SHP77 (cell line): ENCODE results near the gene ARL11.
"Not testable (repeated sequence)": the region's sequence is repeated elsewhere in the genome, so short reads cannot be mapped to it uniquely, and the experiment has no call there.

Experiments used
- DNase-seq, 2 experiments: peaks; one replicate each; lab custom pipeline; 2025; lab: John Stamatoyannopoulos, UW

The ARL11 gene

DNA sequence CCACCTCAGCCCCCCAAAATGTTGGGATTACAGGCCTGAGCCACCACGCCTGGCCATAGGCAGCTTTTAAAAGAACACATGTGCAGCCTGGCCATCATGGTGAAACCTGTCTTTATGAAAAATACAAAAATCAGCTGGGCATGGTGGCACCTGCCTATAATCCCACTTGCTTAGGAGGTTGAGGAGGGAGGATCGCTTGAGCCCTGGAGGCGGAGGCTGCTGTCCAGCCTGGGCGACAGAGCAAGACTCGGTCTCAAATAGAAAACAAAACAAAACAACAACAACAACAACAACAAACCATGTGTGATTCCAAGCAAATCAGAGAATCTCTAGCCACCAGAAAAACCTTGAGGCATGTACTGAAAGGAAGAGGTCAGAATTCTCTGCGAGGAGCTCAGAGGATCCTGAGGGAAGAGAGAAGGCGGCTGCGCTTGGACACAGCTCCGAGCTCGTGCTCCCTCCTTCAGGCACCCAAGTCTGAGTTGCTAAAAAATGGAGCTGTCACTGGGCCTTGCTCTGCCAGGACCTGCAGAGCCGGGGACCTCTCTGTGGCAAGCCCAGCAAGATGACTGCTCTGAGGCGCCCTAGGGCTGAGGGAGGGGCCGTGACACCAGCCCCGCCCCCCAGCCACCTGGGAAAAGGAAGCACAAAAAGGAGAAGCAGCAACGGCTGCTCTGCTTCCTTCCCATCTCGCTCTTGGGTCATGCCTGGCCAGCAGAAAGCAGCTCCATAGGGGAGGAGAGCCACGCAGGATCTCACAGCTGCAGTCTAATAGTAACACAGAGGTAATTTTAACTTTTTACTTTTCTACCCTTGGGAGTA lies at the start of gene ARL11:
ARL11 (plus strand) TSS at position 677 of the 822 bp plus-strand sequence. CDS start 1,941 bp downstream, outside the sequence.
- no peak for DNase-seq

DNA sequence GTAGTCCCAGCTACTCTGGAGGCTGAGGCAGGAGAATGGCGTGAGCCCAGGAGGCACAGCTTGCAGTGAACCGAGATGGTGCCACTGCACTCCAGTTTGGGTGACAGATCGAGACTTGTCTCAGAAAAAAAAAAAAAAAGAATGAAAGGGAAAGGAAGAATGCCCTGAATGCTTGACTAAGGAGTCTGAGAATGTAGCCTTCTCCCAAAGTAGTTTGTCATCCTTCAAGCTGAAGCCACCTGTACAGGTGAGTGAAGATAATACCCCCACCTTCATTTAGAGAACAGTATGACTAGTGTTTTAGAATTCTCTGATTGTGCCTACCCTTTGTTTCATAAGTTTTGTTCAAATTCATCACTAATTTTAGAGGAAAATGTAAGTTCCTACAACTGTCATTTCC lies 48.8 kb upstream of the ARL11 start:
- DNase-seq: no peak

DNA sequence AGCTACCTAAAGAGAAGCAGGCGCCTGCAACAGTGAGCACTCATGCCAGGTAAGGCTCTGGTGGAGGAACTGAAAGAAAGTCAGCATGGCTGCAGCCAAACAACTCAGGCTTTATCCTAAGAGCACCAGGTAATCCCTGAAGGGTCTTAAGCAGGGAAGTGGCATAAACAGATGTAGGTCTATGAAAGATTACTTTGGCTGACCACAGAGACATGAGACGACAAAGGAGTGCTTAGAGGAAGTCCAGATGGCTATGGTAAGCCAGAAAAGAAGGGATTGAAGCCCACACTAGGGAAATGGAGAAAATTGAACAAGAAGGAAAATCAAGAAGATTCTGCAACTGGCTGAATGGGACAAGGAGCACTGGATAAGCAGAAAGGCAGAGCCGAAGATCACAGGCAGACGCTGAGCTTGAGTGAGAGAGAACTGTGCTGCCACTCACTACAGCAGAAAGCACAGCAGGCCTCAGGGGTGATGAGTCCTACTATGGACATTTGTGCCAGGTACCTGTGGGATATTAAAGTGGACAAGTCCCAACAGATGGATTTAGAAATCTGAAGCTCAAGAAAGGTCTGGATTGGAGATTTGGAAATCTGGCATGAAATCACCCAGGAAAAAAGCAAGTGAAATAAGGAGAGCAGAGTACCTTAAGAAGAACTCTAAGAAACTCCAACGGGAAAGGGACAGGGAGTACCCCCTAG lies 47.2 kb upstream of the ARL11 start:
- no peak for DNase-seq

DNA sequence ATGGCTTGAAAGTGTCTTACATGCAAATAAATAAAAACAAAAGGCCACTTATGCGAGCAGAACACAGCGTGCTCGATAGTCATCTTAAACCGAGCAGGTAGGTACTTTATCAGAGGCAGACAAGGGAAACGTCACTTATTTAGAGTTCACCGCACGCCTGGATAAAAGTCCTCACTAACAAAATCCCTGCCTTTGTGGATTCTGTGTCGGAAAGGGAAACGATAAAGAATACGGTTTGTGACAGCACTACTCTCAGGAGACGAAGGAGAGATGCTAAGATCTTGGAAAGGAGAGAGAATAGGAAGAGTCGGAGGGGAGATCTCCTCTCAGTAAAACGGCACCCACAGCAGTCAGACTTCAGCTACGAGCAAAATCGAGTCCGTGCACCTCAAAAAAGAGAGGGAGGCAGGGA lies 43.5 kb upstream of the ARL11 start:
- DNase-seq: no peak

DNA sequence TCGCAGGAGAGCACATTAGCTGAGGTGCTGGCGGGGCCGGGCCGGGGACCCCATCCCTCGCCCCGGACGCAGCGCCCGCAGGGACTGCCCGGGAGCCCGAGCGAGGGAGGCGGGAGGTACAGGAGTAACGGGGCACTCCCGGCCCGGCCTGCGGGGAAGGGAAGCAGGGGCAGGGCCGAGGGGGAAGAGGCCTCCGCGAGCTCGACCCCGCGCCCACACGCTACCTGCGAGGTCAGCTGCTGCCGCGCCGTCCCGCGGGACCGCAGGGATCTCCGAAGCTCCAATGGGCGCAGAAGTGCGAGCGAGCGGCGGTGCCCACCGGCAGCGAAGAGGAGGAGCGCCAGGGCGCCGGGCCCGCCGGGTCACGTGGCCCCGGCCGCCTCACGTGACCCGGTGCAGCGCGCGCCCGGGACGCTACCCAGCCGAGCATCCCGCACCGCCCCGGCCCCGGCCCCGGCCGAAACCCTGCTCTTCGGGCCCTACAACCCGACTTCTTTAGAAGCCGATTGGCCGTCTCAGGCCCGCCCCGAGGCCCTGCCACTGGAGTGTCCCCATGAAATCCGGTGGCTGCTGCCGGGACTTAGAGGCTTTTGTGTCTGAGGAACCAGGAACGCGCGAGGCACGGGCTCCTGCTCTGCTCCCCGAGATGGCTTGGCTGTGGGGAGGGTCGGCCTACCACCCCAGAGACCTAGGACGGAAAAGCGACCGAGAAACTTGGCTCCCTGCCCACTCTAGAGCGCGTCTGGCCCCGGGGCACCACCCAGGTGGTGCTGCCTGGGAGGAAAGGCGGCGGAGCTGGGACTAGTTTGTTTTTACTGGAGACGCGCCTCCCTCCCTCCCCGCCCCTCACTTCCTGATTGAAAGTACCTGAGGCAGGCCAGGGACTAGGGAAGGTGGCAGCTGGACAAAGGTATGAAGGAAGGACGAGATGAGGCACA lies 42.8 kb upstream of the ARL11 start, which contains the start of gene RCBTB1:
RCBTB1 (minus strand) TSS at position 339 of the 938 bp plus-strand sequence. CDS start 18,279 bp downstream, outside the sequence.
- DNase-seq: peak; percentile 50 to 68

DNA sequence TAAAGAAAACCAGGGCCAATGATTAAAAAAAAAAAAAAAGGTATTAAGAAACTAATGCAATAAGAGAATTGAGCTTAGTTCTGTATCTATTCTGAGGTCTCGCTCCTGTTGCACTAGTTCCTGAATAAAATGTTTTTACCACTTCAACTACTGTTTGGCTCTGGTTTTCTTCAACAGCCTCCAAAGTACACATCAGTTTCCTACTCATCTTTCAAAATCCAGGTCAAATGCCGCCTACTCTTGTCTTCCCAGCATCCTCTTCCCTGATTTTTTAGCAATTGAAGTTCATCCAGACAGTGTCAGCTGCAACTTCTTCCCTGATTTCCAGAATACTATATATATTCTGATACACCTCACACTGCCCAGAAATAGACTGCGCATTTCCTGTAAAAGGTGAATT lies 41.6 kb upstream of the ARL11 start:
- no peak for DNase-seq

DNA sequence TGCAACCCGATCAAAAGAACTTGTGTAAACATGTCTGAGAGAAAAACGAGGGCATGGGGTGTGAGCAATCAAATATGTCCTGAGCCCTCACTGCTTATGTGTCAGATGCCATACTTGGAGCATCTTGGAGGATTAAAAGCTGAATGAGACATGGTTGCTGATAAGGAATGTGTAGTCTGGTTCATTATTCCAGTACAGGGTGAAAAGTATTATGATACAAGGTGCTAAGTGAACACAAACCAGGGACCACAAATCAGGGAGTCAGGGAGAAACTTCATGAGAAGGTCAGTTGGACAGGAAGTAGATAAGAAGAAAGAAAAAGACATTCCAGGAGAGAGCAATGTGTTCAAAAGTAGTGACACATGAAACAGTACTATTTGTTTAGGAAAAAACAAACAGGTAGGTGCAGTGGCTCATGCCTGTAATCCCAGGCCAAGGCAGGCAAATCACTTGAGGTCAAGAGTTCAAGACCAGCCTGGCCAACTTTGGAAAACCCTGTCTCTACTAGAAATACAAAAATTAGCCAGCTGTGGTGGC lies 40.9 kb upstream of the ARL11 start:
- no peak for DNase-seq

DNA sequence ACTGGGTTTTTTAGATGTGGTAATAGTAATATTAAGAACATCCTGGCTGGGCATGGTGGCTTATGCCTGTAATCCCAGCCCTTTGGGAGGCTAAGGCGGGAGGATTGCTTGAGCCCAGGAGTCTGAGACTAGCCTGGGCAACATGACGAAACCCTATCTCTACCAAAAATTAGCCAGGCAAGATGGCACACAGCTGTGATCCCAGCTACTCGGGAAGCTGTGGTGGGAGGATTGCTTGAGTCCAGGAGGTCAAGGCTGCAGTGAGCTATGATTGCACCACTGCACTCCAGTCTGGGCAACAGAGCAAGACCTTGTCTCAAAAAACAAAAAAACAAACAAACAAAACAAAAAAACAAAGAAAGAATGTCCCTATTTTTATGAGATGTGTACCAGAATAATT lies 37.6 kb upstream of the ARL11 start:
- DNase-seq: not testable (repeated sequence)

DNA sequence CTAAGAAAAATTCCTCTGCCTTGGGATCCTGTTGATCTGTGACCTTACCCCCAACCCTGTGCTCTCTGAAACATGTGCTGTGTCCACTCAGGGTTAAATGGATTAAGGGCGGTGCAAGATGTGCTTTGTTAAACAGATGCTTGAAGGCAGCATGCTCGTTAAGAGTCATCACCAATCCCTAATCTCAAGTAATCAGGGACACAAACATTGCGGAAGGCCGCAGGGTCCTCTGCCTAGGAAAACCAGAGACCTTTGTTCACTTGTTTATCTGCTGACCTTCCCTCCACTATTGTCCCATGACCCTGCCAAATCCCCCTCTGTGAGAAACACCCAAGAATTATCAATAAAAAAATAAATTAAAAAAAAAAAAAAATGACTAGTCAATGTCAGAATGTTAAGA lies 34.4 kb upstream of the ARL11 start:
- DNase-seq: not testable (repeated sequence)

DNA sequence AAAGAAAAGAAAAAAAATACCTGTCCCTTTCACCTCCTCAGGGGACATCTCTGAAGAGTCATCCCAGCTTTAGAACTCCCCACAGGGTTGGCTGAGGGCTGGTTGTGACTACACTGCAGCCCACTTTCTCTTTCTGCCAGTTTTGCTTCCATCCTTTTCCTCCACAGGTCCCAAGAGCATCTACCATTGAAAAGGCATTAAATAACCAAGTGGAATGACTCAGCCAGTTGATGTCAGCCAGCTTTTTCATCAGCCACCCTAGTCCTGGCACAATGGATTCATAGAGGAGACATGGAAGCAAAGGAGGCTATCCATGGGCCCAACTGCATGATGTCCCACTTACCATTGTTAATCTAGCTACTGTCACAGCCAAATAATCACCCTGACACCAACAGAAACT lies 33.7 kb upstream of the ARL11 start:
- no peak for DNase-seq

DNA sequence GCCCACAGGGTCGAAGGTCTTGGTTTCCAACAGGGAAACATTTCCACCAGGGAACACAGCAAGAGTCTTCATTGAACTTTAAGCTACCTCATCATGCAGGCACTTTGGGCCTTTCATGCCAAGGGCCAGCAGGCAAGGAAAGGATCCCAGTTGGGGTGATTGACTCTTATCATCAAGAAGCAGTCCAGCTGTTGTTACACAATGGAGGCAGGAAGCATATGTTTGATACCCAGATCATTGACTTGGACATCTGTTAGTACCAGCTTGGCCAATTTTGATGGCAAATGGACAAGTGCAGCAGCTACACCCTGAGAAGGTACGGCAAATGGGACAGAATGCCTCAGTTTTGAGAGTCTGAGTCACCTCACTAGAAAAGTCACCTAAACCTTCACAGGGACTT lies 32.1 kb upstream of the ARL11 start:
- DNase-seq: no peak

DNA sequence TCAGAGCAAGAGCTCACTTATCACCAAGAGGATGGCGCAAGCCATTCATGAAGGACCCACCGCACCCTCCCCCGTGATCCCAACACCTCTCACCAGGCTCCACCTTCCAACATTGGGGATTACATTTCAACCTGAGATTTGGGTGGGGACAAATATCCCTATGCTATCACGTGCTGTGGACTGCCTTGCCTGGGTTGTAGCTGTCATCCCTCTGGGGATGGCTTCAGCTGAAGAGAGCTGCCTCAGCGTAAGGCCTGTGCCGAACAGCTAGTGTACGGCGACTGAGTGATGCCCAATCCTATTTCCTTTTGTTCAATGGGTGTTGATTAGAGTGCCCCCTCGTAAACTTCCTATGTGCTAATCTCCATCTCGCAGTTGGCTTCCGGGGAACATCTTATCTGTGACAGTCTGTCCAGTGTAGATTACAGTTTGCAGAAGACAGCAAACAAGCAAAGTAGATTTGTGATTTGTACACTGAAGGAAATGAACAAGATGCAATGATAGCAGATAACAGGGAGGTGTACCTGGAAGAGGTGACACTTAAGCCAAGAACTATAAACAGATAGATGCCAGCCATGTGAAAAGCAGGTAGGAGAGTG lies 31.2 kb upstream of the ARL11 start:
- no peak for DNase-seq

DNA sequence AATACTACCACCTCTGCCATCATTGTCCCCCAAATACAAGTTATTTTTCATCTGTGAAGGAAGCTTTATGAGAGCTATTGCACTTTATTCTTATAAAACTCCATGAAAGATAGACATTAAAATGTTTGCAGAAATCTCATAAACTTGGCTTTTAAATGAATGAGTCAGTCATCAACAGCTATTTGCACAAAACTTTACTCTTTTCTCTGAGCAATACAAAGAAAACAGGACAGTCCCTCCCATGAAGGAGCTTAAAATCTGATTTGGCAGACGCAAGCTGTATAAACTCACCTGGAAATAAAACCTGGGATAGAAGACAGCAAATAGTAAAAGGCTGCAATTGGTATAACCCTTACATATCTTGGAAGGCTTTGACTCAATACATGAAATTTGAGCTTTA lies 26.3 kb upstream of the ARL11 start:
- DNase-seq: no peak

DNA sequence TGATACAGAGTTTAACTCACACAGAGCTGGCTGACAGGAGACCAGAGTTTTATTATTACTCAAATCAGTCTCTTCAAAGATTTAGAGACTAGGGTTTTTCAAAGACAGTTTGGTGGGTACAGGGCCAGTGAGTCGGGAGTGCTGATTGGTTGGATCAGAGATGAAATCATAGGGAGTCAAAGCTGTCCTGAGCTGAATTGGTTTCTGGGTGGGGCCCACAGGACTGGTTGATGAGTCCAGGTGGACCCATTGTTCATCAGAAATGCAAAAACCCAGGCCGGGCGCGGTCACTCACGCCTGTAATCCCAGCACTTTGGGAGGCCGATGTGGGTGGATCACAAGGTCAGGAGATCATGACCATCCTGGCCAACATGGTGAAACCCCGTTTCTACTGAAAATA lies 25.7 kb upstream of the ARL11 start:
- DNase-seq: not testable (repeated sequence)

DNA sequence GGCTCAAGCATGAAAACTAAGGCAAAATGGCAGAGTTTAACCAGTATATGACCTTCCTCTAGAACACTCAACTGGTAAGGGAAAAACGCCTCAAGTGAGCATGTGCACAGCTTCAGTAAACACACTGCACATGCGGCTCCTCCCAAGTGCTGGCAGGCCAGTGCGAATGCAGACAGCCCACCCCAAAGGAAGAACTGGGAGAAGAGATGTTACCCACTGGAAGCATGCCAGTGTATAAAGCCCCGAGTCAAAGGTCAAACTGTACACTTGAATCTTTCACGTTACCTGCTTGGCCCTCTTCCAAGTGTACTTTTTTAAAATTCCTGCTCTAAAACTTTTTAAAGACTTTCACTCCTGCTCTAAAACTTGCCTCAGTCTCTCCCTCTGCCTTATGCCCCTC lies 23.7 kb upstream of the ARL11 start:
- peak in 1 of 2 experiments; percentile 11 for DNase-seq

DNA sequence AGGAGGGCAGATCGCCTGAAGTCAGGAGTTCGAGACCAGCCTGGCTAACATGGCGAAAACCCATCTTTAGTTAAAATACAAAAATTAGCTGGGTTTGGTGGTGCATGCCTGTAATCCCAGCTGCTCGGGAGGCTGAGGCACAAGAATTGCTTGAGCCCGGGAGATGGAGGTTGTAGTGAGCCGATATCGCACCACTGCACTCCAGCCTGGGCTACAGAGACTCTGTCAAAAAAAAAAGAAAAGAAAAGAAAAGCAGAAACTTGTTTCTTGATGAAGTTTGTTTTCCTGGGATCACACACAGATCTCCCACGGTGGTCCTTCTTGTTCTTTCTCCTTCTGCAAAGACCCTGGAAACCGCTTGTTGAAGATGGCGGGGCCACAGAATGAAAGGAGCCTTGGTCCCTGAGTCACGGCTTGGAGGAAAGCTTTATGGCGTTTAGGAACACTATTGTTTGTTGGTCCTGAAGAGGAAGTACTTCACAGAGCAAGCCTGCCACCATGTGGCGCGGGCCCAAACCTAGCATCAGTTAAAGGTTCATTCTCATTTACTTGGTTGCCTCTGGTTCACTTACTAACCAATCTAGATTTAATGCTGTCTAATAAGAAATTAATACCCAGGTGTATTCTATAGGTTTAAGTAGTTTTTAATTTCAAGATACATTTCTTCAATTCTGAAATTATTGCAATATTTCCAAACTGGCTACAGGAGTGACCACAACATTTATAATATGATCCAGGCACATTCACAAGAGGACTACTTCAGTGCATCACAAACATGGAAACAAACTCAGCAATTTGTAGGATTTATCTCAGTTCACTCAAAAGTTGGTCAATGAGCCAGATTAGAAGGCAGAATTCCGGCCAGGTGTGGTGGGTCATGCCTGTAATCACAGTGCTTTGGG lies 21.3 kb upstream of the ARL11 start:
- DNase-seq: peak; percentile 71 to 88

DNA sequence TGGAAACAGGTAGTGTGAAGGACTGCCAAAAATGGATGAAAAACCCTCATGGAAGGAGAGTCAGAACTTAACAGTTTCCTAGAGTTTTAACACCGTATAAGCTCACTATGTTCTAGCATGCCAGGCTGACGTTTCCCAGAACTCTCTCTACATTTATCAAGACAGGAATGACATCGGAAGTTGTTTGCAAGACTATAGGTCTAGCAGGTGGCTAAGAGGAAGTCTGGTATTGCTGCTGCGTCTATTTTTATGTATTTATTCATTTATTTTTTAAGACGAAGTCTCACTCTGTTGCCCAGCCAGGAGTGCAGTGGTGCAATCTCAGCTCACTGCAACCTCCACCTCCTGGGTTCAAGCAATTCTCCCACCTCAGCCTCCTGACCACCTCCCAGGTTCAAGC lies 20.5 kb upstream of the ARL11 start:
- no peak for DNase-seq

DNA sequence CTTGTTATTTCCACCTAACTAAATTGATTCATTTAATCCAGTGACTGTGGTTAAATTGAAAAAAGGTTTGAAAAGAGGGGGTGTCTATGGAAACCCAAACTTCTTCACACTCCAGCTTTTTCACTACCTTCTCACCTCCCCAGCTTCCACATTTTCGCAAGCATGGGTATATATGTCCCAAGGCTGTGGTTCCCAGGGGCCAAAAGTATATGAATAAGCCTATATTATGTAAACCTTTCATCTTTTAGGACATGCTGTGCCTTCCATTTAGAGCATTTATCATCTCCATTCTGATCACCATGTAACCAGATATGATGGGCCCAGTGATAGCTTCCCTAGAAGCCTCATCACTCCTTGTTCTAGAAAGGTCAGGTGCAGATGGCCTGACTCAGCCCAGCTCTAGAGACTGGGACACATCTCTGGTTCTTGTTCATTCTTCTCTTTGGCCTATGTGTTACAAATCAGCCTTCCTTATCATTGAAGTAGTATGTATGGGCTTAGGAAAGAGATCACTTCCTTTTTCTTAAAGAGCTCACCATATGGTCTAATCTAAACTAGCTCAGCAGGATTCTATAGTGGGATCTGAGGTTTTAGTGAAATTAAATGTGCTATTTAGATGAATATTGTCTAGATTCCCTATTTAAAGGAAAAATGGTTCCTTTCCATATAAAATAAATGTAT lies 19.5 kb upstream of the ARL11 start:
- no peak for DNase-seq

DNA sequence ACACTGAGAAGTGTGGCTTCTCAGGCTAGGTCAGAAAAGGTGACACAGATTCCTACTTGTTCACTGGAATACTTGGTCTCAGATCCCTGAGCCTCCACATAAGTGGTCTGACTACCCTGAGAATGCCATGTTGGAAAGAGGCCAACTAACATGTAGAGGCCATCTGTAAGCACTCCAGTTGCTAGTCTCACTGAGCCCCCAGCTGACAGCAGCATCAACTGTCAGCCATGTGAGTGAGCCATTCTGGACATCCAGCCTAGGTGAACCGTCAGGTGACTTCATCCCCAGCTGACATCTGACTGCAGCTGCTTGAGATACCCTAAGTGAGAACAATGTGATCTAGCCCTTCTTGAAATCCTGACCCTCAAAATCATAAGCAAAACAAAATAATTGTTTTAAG lies 18.1 kb upstream of the ARL11 start:
- DNase-seq: peak; percentile 82 to 85

DNA sequence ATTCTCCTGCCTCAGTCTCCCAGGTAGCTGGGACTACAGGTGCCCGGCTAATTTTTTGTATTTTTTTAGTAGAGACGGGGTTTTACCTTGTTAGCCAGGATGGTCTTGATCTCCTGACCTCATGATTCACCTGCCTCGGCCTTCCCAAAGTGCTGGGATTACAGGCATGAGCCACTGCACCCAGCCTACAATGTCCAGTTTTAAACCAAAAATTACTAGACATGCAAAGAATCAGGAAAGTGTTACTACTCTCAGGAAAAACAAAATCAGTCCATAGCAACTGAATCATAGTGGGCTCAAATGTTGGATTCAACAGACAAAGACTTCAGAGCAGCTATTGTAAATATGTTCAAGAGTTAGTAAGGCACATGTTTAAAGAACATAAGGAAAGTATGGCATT lies 16.3 kb upstream of the ARL11 start:
- DNase-seq: not testable (repeated sequence)
